Islet of Langerhans (tissue), 1 donor: ENCODE measurements around the gene TRAM2.

Experiments used
- FAIRE-seq: peaks from one replicate; lab custom pipeline; 2011; peaks lifted over from hg19 to GRCh38; lab: Jason Lieb, UNC

The TRAM2 gene

GRCh38 chr6:52527436-52527835 is 49.4 kb downstream of the TRAM2 start:
- no peak for FAIRE-seq

- FAIRE-seq: no peak
Measured at GRCh38 chr6:52526634-52527033, 50.2 kb downstream of the TRAM2 start.

GRCh38 chr6:52524918-52525317 is 51.9 kb downstream of the TRAM2 start:
- no peak for FAIRE-seq

- no peak for FAIRE-seq
Measured at GRCh38 chr6:52523378-52524142, 53.3 kb downstream of the TRAM2 start.

- no peak for FAIRE-seq
Measured at GRCh38 chr6:52522655-52523054, 54.2 kb downstream of the TRAM2 start.

GRCh38 chr6:52522151-52522626 is 54.7 kb downstream of the TRAM2 start:
- no peak for FAIRE-seq

- FAIRE-seq: no peak
Measured at GRCh38 chr6:52519618-52520017, 57.2 kb downstream of the TRAM2 start.

GRCh38 chr6:52518279-52518945 is 58.4 kb downstream of the TRAM2 start:
- no peak for FAIRE-seq

- FAIRE-seq: no peak
Measured at GRCh38 chr6:52517502-52518278, 59.2 kb downstream of the TRAM2 start.

GRCh38 chr6:52516943-52517342 is 59.9 kb downstream of the TRAM2 start:
- FAIRE-seq: no peak

GRCh38 chr6:52516269-52516668 is 60.6 kb downstream of the TRAM2 start:
- FAIRE-seq: no peak

GRCh38 chr6:52515219-52515960 is 61.5 kb downstream of the TRAM2 start:
- FAIRE-seq: no peak

- FAIRE-seq: no peak
Measured at GRCh38 chr6:52514514-52514913, 62.3 kb downstream of the TRAM2 start.

GRCh38 chr6:52513896-52514295 is 63.0 kb downstream of the TRAM2 start:
- no peak for FAIRE-seq

GRCh38 chr6:52513464-52513863 is 63.4 kb downstream of the TRAM2 start:
- FAIRE-seq: no peak

GRCh38 chr6:52512199-52512598 is 64.7 kb downstream of the TRAM2 start:
- no peak for FAIRE-seq

GRCh38 chr6:52511572-52512151 is 65.2 kb downstream of the TRAM2 start:
- FAIRE-seq: no peak

- FAIRE-seq: no peak
Measured at GRCh38 chr6:52511163-52511562, 65.7 kb downstream of the TRAM2 start.

- no peak for FAIRE-seq
Measured at GRCh38 chr6:52510213-52510562, 66.7 kb downstream of the TRAM2 start.

GRCh38 chr6:52509281-52510212 is 67.3 kb downstream of the TRAM2 start:
- FAIRE-seq: no peak

- no peak for FAIRE-seq
Measured at GRCh38 chr6:52508261-52508739, 68.6 kb downstream of the TRAM2 start.
